ENCODE data around the gene MAML3. TPM values are rescaled to one million over a fixed set of nuclear protein-coding genes. Genes with fewer than 3 reads are reported as not detected.

Gene MAML3
- polyA plus RNA-seq, 1 donor (not counting 4 experiments of a cell fraction or from before 2014, with no cell fraction given), result 0.68 TPM

- FAIRE-seq (no peak), DNase-seq (ENCODE audit: low read depth, low spot score) (no peak)
- no peaks in the 10 kb centered on the region for H3K79me2 ChIP-seq (ENCODE audit: control insufficient read depth, insufficient read depth, low read length)
- no peak overlapping the region for H2AFZ ChIP-seq (ENCODE audit: control insufficient read depth, low read length)
- H3K27me3 ChIP-seq (ENCODE audit: control insufficient read depth, extremely low read depth, insufficient read depth, low read length), result peaks cover 3% of the 10 kb centered on the region
- no peak overlapping the region for H3K4me2 ChIP-seq (ENCODE audit: control insufficient read depth, extremely low read depth, insufficient read depth, low read depth, low read length)
- H3K9ac ChIP-seq (ENCODE audit: control insufficient read depth, extremely low read depth, insufficient read depth, low read length), result no peak overlapping the region
- H3K9me1 ChIP-seq (ENCODE audit: control insufficient read depth, extremely low read depth, insufficient read depth, low read length), result no peaks in the 10 kb centered on the region
- dilution Hi-C loops (cut with MboI; ENCODE audit: extremely low pct_ligation_motif_present, low sequenced_read_pairs), result no loop called here
- H3K4me3 ChIP-seq (ENCODE audit: control insufficient read depth in 2 of 3, extremely low read depth in 1 of 3, insufficient read depth in 2 of 3, low read depth in 1 of 3, low read length in 3 of 3), result no peak overlapping the region
- no peaks in the 10 kb centered on the region for H4K20me1 ChIP-seq (ENCODE audit: control insufficient read depth, extremely low read depth, insufficient read depth, low read length)
- H3K9me3 ChIP-seq (ENCODE audit: control insufficient read depth, low read depth, low read length), result no peaks in the 10 kb centered on the region
- no peaks in the 10 kb centered on the region for H3K4me1 ChIP-seq (ENCODE audit: control insufficient read depth, extremely low read depth, insufficient read depth, low read length)
- H3K36me3 ChIP-seq (ENCODE audit: control insufficient read depth in 2 of 2, extremely low read depth in 1 of 2, insufficient read depth in 2 of 2, low read length in 2 of 2), result no peaks in the 10 kb centered on the region
- no peak overlapping the region for H3K27ac ChIP-seq (ENCODE audit: control insufficient read depth, insufficient read depth, low read length)
- TF ChIP-seq EZH2 (IDR thresholded peaks at IDR 0.05; ENCODE audit: low read length) (no peak), CTCF (optimal IDR thresholded peaks at IDR 0.05 in 1 of 3, IDR thresholded peaks at IDR 0.05 in 1 of 3, conservative IDR thresholded peaks at IDR 0.05 in 1 of 3; ENCODE audit: extremely low read depth in 1 of 3, insufficient read depth in 2 of 3, low read length in 3 of 3) (no peak)
These were observed 235.4 kb downstream of the MAML3 start for GRCh38 chr4:139918591-139918990.

DNA sequence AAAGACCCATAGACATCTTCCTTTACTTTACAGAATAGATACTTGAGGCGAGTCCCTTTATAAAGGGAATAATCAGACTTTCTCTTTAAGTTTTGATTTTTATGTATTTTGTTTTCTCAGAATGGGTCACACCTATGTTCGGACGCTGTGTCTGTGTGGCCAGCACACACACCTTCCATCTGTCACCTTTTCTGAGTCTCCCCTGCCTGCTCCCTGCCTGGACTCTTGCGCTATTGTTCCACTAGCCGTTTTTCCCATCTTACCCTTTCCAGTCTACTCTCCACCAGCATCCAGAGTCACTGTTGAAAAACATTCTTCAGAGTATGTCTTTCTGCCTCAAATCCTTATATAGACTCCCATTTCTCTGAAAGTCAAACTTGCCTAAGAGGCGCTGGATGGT is 236.1 kb downstream of the MAML3 start:
- dilution Hi-C loops (cut with MboI; ENCODE audit: extremely low pct_ligation_motif_present, low sequenced_read_pairs), result no loop called here
- no peak for FAIRE-seq
- Histone ChIP-seq H3K9me3 (ENCODE audit: control insufficient read depth, low read depth, low read length) (no peaks in the 10 kb centered on the region), H3K4me3 (ENCODE audit: control insufficient read depth in 2 of 3, extremely low read depth in 1 of 3, insufficient read depth in 2 of 3, low read depth in 1 of 3, low read length in 3 of 3) (no peak overlapping the region), H3K27me3 (ENCODE audit: control insufficient read depth, extremely low read depth, insufficient read depth, low read length) (peaks cover 3% of the 10 kb centered on the region), H3K4me2 (ENCODE audit: control insufficient read depth, extremely low read depth, insufficient read depth, low read depth, low read length) (no peak overlapping the region), H2AFZ (ENCODE audit: control insufficient read depth, low read length) (no peak overlapping the region), H3K4me1 (ENCODE audit: control insufficient read depth, extremely low read depth, insufficient read depth, low read length) (no peaks in the 10 kb centered on the region), H3K9ac (ENCODE audit: control insufficient read depth, extremely low read depth, insufficient read depth, low read length) (no peak overlapping the region), H3K9me1 (ENCODE audit: control insufficient read depth, extremely low read depth, insufficient read depth, low read length) (no peaks in the 10 kb centered on the region), H4K20me1 (ENCODE audit: control insufficient read depth, extremely low read depth, insufficient read depth, low read length) (no peaks in the 10 kb centered on the region), H3K27ac (ENCODE audit: control insufficient read depth, insufficient read depth, low read length) (no peak overlapping the region), H3K79me2 (ENCODE audit: control insufficient read depth, insufficient read depth, low read length) (no peaks in the 10 kb centered on the region), H3K36me3 (ENCODE audit: control insufficient read depth in 2 of 2, extremely low read depth in 1 of 2, insufficient read depth in 2 of 2, low read length in 2 of 2) (no peaks in the 10 kb centered on the region)
- no peak for DNase-seq (ENCODE audit: low read depth, low spot score)
- TF ChIP-seq CTCF (optimal IDR thresholded peaks at IDR 0.05 in 1 of 3, IDR thresholded peaks at IDR 0.05 in 1 of 3, conservative IDR thresholded peaks at IDR 0.05 in 1 of 3; ENCODE audit: extremely low read depth in 1 of 3, insufficient read depth in 2 of 3, low read length in 3 of 3) (no peak), EZH2 (IDR thresholded peaks at IDR 0.05; ENCODE audit: low read length) (no peak)
